Suprapubic skin (tissue), 4 donors: ENCODE data around the gene NUDT3. TPM values are rescaled to one million over a fixed set of nuclear protein-coding genes. Genes with fewer than 3 reads are reported as not detected.

Experiments used
- DNase-seq, 2 donors: peaks; one replicate each; pipeline ENCODE4 v3.0.0-alpha.2; 2019; ENCODE audit warnings: low spot score in 2 of 2
- H3K27ac ChIP-seq: fragments of 200-600 bp; sonication (generic); one replicate; pipeline ENCODE4 v1.5.1; 2019
- H3K27me3 ChIP-seq: fragments of 200-600 bp; sonication (generic); one replicate; pipeline ENCODE4 v1.5.1; 2019
- H3K36me3 ChIP-seq: fragments of 200-600 bp; sonication (generic); one replicate; pipeline ENCODE4 v1.5.1; 2019
- H3K4me1 ChIP-seq: fragments of 200-600 bp; sonication (generic); one replicate; pipeline ENCODE4 v1.5.1; 2019
- H3K4me3 ChIP-seq: fragments of 200-600 bp; sonication (generic); one replicate; pipeline ENCODE4 v1.5.1; 2019; ENCODE audit warnings: mild to moderate bottlenecking
- H3K9me3 ChIP-seq: fragments of 200-600 bp; sonication (generic); one replicate; pipeline ENCODE4 v1.5.1; 2019
- EP300 ChIP-seq: sonication (generic); formaldehyde crosslinking; IDR thresholded peaks from one replicate; pipeline ENCODE4 v1.6.1; 2017; ENCODE audit warnings: antibody characterized with exemption
- POLR2A ChIP-seq, 2 donors: fragments of 450-650 bp; IDR thresholded peaks; one replicate each; pipeline ENCODE4 v1.6.1; 2017; ENCODE audit warnings: antibody characterized with exemption in 2 of 2, mild to moderate bottlenecking in 2 of 2, moderate library complexity in 2 of 2
- POLR2AphosphoS5 ChIP-seq, 3 donors: sonication (generic); formaldehyde crosslinking; IDR thresholded peaks; one replicate each; pipeline ENCODE4 v1.6.1; 2017; ENCODE audit warnings: antibody characterized with exemption in 3 of 3
- WGBS: methylation state at CpG from one replicate; pipeline ENCODE4 v1.1.5; 2018; 5-methylcytosine and 5-hydroxymethylcytosine counted together
- total RNA-seq, 4 donors: library from RNA; depleted of rRNA; stranded (reverse); fragments of >200 nt; gene quantifications; one replicate each; pipeline ENCODE4 v1.1.0, GENCODE V29; 2016
- TF ChIP-seq, protein P1 (sequence below), 2 donors: fragments of 200-600 bp in 1 of 2; fragments of 450-650 bp in 1 of 2; sonication (generic) in 1 of 2; IDR thresholded peaks; one replicate each; pipeline ENCODE4 v1.5.1; 2016 to 2019; ENCODE audit warnings: antibody characterized with exemption in 2 of 2, mild to moderate bottlenecking in 1 of 2, moderate library complexity in 1 of 2

The NUDT3 gene
- total RNA-seq, 4 donors from 2014 or later: 23.2 to 34.6 (median 28.0) TPM

GRCh38 chr6:34300332-34300751 lies 92.1 kb downstream of the NUDT3 start:
- no peak overlapping the region for H3K27ac ChIP-seq
- H3K9me3 ChIP-seq: no peaks in the 10 kb centered on the region
- no peak for DNase-seq
- H3K27me3 ChIP-seq: no peaks in the 10 kb centered on the region
- no peaks in the 10 kb centered on the region for H3K36me3 ChIP-seq
- no peak overlapping the region for H3K4me3 ChIP-seq
- H3K4me1 ChIP-seq: no peaks in the 10 kb centered on the region
- no peak for TF ChIP-seq POLR2A (IDR thresholded peaks at IDR 0.05)
- 40% methylated on average over 1 of the region's 1 CpG for WGBS

DNA sequence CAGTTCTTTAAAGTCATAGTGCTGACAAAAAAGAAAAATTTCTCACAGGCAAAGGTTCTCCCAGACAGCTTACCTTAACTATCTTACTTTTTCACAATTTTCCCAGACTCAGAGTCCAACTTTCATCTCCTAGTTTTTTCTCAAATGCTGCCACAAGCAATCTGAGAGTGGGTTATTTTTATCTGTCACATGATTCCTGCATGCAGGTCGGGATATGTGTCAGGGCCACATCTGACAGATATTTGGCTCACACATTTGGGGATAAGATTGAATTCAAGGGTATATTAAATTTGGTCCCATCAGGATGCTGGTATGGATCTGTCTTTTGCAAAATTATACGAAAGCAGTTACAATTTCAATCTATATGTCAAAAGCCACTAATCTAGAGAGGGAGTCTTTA lies 93.5 kb downstream of the NUDT3 start:
- Histone ChIP-seq H3K9me3 (no peaks in the 10 kb centered on the region), H3K36me3 (peaks cover 5% of the 10 kb centered on the region), H3K27ac (no peak overlapping the region), H3K4me1 (no peaks in the 10 kb centered on the region), H3K27me3 (no peaks in the 10 kb centered on the region), H3K4me3 (no peak overlapping the region)
- 71% methylated on average over 2 of the region's 2 CpGs for WGBS
- no peak for DNase-seq
- no peak for TF ChIP-seq POLR2A (IDR thresholded peaks at IDR 0.05)

DNA sequence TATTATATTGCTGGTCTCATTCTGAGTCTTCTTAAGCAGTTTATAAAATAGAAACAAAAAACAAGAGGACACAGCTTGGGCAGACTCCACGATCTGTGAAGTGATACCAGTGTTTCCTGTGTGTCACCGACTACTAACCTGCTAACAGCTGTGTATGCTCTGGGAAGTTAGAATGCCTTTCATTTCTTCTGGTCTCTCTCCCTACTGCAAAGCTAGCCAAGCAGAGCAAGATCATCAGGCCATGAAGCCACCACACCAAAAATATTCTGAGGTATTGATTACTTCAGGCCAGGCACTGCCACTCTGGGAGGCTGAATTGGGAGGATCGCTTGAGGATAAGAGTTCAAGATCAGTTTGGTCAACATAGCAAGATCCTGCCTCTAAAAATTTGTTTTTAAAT lies 96.7 kb downstream of the NUDT3 start:
- Histone ChIP-seq H3K4me1 (no peaks in the 10 kb centered on the region), H3K27me3 (no peaks in the 10 kb centered on the region), H3K9me3 (no peaks in the 10 kb centered on the region), H3K36me3 (peaks cover 24% of the 10 kb centered on the region), H3K4me3 (no peak overlapping the region), H3K27ac (no peak overlapping the region)
- no peak for DNase-seq
- TF ChIP-seq POLR2AphosphoS5 (IDR thresholded peaks at IDR 0.05) (no peak), POLR2A (IDR thresholded peaks at IDR 0.05) (no peak), EP300 (no peak)
- TF ChIP-seq, protein P1, sequence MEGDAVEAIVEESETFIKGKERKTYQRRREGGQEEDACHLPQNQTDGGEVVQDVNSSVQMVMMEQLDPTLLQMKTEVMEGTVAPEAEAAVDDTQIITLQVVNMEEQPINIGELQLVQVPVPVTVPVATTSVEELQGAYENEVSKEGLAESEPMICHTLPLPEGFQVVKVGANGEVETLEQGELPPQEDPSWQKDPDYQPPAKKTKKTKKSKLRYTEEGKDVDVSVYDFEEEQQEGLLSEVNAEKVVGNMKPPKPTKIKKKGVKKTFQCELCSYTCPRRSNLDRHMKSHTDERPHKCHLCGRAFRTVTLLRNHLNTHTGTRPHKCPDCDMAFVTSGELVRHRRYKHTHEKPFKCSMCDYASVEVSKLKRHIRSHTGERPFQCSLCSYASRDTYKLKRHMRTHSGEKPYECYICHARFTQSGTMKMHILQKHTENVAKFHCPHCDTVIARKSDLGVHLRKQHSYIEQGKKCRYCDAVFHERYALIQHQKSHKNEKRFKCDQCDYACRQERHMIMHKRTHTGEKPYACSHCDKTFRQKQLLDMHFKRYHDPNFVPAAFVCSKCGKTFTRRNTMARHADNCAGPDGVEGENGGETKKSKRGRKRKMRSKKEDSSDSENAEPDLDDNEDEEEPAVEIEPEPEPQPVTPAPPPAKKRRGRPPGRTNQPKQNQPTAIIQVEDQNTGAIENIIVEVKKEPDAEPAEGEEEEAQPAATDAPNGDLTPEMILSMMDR (IDR thresholded peaks at IDR 0.05): no peak
- WGBS: 73% methylated on average over 3 of the region's 3 CpGs

- DNase-seq: no peak
- Histone ChIP-seq H3K4me1 (no peaks in the 10 kb centered on the region), H3K27me3 (no peaks in the 10 kb centered on the region), H3K27ac (no peak overlapping the region), H3K9me3 (no peaks in the 10 kb centered on the region), H3K4me3 (no peak overlapping the region), H3K36me3 (peaks cover 26% of the 10 kb centered on the region)
- TF ChIP-seq, protein P1 (IDR thresholded peaks at IDR 0.05): no peak
- no peak for TF ChIP-seq POLR2A (IDR thresholded peaks at IDR 0.05)
- no peak for TF ChIP-seq EP300
- TF ChIP-seq POLR2AphosphoS5 (IDR thresholded peaks at IDR 0.05): no peak
- WGBS: 94% methylated on average over 3 of the region's 3 CpGs
Measured at GRCh38 chr6:34292954-34293353, 99.5 kb downstream of the NUDT3 start.

DNA sequence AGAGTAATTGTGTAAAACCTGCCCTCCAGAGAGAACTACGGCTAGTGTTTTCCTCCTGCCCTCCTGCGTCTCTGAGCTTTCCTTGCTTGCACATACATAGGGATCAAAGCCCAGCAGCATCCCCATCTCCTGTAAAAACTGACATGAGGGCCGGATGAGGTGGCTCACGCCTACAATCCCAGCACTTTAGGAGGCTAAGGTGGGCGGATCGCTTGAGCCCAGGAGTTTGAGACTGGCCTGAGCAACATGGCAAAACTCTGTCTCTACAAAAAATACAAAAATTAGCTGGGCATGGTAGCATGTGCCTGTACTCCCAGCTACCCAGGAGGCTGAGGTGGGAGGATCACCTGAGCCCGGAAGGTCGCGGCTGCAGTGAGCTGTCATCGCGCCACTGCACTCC lies 103.3 kb downstream of the NUDT3 start:
- TF ChIP-seq EP300 (no peak), POLR2A (IDR thresholded peaks at IDR 0.05) (no peak), POLR2AphosphoS5 (IDR thresholded peaks at IDR 0.05) (no peak)
- TF ChIP-seq, protein P1 (IDR thresholded peaks at IDR 0.05): no peak
- 93% methylated on average over 11 of the region's 11 CpGs for WGBS
- H3K4me1 ChIP-seq: peaks cover 8% of the 10 kb centered on the region
- no peak overlapping the region for H3K4me3 ChIP-seq
- H3K27me3 ChIP-seq: no peaks in the 10 kb centered on the region
- no peak overlapping the region for H3K27ac ChIP-seq
- peaks cover 24% of the 10 kb centered on the region for H3K36me3 ChIP-seq
- no peak for DNase-seq
- no peaks in the 10 kb centered on the region for H3K9me3 ChIP-seq

- Histone ChIP-seq H3K4me1 (peaks cover 8% of the 10 kb centered on the region), H3K27me3 (no peaks in the 10 kb centered on the region), H3K27ac (no peak overlapping the region), H3K4me3 (no peak overlapping the region), H3K9me3 (no peaks in the 10 kb centered on the region), H3K36me3 (peaks cover 18% of the 10 kb centered on the region)
- TF ChIP-seq POLR2A (IDR thresholded peaks at IDR 0.05): no peak
- 65% methylated on average over 5 of the region's 5 CpGs for WGBS
- no peak for DNase-seq
Measured at GRCh38 chr6:34288581-34288980, 103.9 kb downstream of the NUDT3 start.

GRCh38 chr6:34285448-34286164 lies 106.9 kb downstream of the NUDT3 start:
- H3K9me3 ChIP-seq: no peaks in the 10 kb centered on the region
- TF ChIP-seq EP300 (no peak), POLR2AphosphoS5 (IDR thresholded peaks at IDR 0.05) (no peak), POLR2A (IDR thresholded peaks at IDR 0.05) (no peak)
- TF ChIP-seq, protein P1 (IDR thresholded peaks at IDR 0.05): no peak

More at GRCh38 chr6:34285448-34286164, 106.9 kb downstream of the NUDT3 start:
- Histone ChIP-seq H3K36me3 (peaks cover 2% of the 10 kb centered on the region), H3K4me3 (no peak overlapping the region), H3K27me3 (no peaks in the 10 kb centered on the region), H3K27ac (peak overlapping the region; percentile 59), H3K4me1 (peaks cover 12% of the 10 kb centered on the region)
- 76% methylated on average over 4 of the region's 4 CpGs for WGBS
- DNase-seq: no peak
